ENCODE results near the gene SLC24A4.

The SLC24A4 gene

GRCh38 chr14:92437309-92437708 lies 114.3 kb downstream of the SLC24A4 start:
- DNase-seq (ENCODE audit: low read depth in 2 of 2) = no peak

GRCh38 chr14:92437729-92438285 lies 114.8 kb downstream of the SLC24A4 start:
- no peak for DNase-seq (ENCODE audit: low read depth in 2 of 2)

- DNase-seq (ENCODE audit: low read depth in 2 of 2) = no peak
Measured at GRCh38 chr14:92439537-92440344, 116.8 kb downstream of the SLC24A4 start.

GRCh38 chr14:92440345-92441003 lies 117.5 kb downstream of the SLC24A4 start:
- DNase-seq (ENCODE audit: low read depth in 2 of 2) = no peak

GRCh38 chr14:92441751-92442504 lies 119.0 kb downstream of the SLC24A4 start:
- DNase-seq (ENCODE audit: low read depth in 2 of 2) = no peak

- DNase-seq (ENCODE audit: low read depth in 2 of 2) = no peak
Measured at GRCh38 chr14:92443167-92443566, 120.2 kb downstream of the SLC24A4 start.

- no peak for DNase-seq (ENCODE audit: low read depth in 2 of 2)
Measured at GRCh38 chr14:92443741-92444140, 120.8 kb downstream of the SLC24A4 start.

- no peak for DNase-seq (ENCODE audit: low read depth in 2 of 2)
Measured at GRCh38 chr14:92446771-92447170, 123.8 kb downstream of the SLC24A4 start.

- DNase-seq (ENCODE audit: low read depth in 2 of 2) = no peak
Measured at GRCh38 chr14:92447416-92448197, 124.6 kb downstream of the SLC24A4 start.

- no peak for DNase-seq (ENCODE audit: low read depth in 2 of 2)
Measured at GRCh38 chr14:92448786-92449185, 125.8 kb downstream of the SLC24A4 start.

- DNase-seq (ENCODE audit: low read depth in 2 of 2) = no peak
Measured at GRCh38 chr14:92449404-92450181, 126.6 kb downstream of the SLC24A4 start.

- DNase-seq (ENCODE audit: low read depth in 2 of 2) = no peak
Measured at GRCh38 chr14:92450351-92451070, 127.5 kb downstream of the SLC24A4 start.

- no peak for DNase-seq (ENCODE audit: low read depth in 2 of 2)
Measured at GRCh38 chr14:92451245-92451644, 128.3 kb downstream of the SLC24A4 start.

- DNase-seq (ENCODE audit: low read depth in 2 of 2) = no peak
Measured at GRCh38 chr14:92451755-92452154, 128.8 kb downstream of the SLC24A4 start.

- no peak for DNase-seq (ENCODE audit: low read depth in 2 of 2)
Measured at GRCh38 chr14:92452471-92452870, 129.5 kb downstream of the SLC24A4 start.

- no peak for DNase-seq (ENCODE audit: low read depth in 2 of 2)
Measured at GRCh38 chr14:92453691-92454090, 130.7 kb downstream of the SLC24A4 start.

- no peak for DNase-seq (ENCODE audit: low read depth in 2 of 2)
Measured at GRCh38 chr14:92455231-92455630, 132.3 kb downstream of the SLC24A4 start.

- no peak for DNase-seq (ENCODE audit: low read depth in 2 of 2)
Measured at GRCh38 chr14:92456215-92457015, 133.4 kb downstream of the SLC24A4 start.

- no peak for DNase-seq (ENCODE audit: low read depth in 2 of 2)
Measured at GRCh38 chr14:92457016-92457565, 134.1 kb downstream of the SLC24A4 start.

All from fibroblast of skin of left quadriceps (primary cell).